Fibroblast of mammary gland (primary cell): ENCODE results near the gene ZDHHC13.
A peak's percentile ranks its signal among the peaks of the same experiment; 100 is the strongest.

Source experiments
- DNase-seq: peaks from one replicate; pipeline ENCODE4 v3.0.0-alpha.2; 2010; ENCODE audit warnings: low read depth
- H3K4me3 ChIP-seq: 2 replicates; pipeline ENCODE4 v1.5.1; 2011; ENCODE audit warnings: low read depth, mild to moderate bottlenecking, low read length, moderate library complexity; ENCODE audit not compliant: control insufficient read depth
- TF ChIP-seq, protein P1 (sequence below): conservative IDR thresholded peaks from 2 replicates; pipeline ENCODE4 v1.5.1; 2011; ENCODE audit warnings: low read depth, low read length, inconsistent platforms; ENCODE audit not compliant: control insufficient read depth, insufficient read depth

ZDHHC13 gene, protein sequence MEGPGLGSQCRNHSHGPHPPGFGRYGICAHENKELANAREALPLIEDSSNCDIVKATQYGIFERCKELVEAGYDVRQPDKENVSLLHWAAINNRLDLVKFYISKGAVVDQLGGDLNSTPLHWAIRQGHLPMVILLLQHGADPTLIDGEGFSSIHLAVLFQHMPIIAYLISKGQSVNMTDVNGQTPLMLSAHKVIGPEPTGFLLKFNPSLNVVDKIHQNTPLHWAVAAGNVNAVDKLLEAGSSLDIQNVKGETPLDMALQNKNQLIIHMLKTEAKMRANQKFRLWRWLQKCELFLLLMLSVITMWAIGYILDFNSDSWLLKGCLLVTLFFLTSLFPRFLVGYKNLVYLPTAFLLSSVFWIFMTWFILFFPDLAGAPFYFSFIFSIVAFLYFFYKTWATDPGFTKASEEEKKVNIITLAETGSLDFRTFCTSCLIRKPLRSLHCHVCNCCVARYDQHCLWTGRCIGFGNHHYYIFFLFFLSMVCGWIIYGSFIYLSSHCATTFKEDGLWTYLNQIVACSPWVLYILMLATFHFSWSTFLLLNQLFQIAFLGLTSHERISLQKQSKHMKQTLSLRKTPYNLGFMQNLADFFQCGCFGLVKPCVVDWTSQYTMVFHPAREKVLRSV

DNA sequence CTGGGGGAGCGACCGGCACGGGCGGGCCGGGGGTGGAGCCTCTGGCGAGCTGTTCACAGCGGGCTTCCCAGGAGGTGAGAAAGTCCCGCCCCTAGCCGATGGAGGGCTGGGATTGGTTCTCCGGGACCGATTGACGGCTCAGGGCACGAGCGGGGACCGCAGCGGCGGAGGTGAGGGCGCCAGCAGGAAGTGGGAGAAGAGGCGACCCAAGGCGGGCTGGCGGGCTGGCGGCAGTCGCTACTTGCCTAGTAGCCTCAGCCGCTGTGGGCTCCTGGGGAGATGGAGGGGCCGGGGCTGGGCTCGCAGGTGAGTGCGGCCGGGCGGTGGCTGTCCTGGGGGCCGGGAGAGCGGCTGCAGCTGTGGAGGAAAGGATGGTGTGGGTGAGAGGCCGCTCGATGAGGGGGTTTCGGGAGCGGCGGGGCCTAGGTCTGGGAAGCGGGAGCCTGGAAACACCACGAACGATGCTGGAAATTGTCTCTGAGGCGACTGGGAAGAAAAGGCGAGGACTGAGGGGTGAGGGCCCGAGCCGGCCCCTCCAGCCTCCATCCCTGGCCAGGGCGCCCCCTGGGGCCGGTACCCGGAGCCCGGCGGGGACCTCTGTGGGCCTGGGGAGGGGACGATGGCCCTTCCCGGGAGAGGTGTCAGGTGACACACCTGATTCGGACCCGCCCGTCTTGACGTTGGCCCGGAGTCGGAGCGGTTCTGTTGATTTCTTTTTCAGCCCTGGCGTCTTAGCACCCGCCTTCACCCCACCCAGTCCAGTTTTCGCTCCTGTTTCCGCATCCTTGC is at the start of gene ZDHHC13:
Gene ZDHHC13 (plus strand): TSS at position 198 of the 789 bp plus-strand sequence. CDS start 82 bp downstream, at position 280.
- TF ChIP-seq, protein P1, sequence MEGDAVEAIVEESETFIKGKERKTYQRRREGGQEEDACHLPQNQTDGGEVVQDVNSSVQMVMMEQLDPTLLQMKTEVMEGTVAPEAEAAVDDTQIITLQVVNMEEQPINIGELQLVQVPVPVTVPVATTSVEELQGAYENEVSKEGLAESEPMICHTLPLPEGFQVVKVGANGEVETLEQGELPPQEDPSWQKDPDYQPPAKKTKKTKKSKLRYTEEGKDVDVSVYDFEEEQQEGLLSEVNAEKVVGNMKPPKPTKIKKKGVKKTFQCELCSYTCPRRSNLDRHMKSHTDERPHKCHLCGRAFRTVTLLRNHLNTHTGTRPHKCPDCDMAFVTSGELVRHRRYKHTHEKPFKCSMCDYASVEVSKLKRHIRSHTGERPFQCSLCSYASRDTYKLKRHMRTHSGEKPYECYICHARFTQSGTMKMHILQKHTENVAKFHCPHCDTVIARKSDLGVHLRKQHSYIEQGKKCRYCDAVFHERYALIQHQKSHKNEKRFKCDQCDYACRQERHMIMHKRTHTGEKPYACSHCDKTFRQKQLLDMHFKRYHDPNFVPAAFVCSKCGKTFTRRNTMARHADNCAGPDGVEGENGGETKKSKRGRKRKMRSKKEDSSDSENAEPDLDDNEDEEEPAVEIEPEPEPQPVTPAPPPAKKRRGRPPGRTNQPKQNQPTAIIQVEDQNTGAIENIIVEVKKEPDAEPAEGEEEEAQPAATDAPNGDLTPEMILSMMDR, result peak; percentile 26
- peak within 1 kb of the TSS; percentile 78 for H3K4me3 ChIP-seq
- DNase-seq, result peak; percentile 68

DNA sequence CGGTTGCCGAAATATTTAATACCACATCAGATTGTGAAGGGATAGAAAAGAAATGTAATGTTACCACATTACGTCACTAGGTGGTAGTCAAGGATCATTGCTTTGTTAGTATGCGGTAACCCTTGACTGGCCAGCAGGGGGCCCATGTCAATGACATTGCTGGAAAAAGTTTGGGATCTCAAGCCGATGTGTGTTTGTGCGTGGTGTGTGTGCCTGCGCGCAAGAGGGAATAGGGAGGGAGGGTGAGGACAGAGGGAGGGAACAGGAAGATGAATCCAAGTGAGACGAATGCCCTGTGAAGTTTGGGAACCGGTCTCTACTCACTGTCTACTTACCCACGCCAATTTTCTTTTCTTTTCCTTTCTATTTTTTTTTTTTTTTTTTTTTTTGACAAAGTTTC is 45.7 kb upstream of the ZDHHC13 start:
- TF ChIP-seq, protein P1, result peak; percentile 99
- H3K4me3 ChIP-seq, result no peak overlapping the region
- peak; percentile 88 for DNase-seq

DNA sequence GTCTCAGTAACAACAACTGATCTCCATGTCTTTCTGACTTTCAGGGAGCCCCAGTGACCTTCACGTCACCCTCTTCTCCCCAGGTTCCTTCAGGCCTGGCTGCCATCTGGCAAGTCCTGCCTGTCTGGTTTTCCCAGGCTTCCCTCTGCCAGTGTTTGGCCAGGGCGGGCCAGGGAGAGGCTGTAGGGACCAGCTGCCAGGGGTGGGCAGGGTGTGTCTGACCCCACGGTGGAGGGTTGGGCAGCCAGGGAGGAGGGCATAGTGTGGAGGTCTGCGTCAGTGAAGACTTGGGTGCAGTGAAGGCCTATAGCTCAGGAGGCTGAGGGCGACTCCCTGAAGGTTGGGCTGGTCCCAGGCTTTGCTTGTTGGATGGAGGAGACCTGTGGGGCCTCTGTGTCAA is 44.5 kb upstream of the ZDHHC13 start:
- TF ChIP-seq, protein P1, result no peak
- no peak overlapping the region for H3K4me3 ChIP-seq
- no peak for DNase-seq

DNA sequence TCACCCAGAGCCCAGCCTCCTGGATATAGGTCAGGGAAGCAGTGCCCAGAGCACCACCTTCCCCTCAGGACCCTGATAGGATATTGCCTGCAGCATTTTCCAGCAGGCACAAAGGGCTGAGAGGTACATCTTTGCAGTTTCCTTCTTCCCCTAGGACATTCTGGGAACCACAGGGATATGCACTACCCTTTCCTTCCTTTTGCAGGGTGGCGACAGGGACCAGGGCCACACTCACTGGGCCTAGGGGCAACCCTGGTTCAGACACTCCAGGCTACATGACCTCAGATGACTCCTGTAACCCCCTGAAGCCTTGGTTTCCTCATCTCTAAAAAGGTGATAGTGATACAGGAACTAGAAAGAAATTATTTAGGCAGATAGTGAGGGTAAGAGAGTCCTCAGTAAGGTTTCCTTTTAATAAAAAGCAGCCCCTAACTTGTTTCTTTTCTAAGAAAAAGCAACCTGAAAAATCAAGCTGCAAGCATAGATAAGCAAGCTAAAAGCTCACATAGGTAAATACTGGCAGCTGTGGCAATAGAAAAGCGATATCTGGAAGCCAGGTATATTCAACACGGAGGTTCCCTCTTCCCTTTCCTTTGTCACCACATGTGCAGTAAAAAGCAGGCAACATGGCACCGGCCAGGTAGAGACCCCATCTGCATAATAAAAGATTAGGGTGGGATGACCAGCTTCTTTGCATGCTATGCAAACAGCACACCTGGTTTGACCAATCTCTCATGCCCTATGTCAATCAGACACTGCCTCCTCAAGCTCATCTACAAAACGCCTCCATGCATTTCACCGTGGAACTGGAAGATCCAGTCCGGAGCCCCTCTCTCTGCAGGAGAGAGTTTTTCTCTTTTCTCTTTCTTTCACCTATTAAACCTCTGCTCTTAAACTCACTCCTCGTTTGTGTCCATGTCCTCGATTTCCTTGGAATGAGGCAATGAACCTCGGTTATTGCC is 43.2 kb upstream of the ZDHHC13 start:
- no peak for DNase-seq
- TF ChIP-seq, protein P1, result no peak
- H3K4me3 ChIP-seq, result no peak overlapping the region

DNA sequence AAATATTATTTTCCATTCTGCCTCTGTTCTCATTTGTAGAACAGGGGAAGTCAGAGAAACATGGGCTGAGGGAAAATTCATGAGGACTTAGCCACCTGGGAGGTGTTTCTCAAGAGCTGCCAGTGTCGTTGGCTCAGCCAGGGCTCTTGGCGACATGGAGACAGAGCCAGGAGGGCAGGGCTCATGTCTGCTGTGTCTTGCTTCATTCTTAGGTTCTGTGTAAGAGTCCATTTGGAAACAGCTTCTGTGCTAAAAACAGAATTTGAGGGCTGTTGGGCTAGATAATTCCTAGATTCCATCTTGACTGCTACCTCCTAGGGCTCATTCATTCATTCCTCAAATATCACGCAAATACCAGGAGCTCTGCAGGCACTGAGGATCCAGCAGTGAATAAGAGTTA is 41.3 kb upstream of the ZDHHC13 start:
- TF ChIP-seq, protein P1, result no peak
- DNase-seq, result no peak
- H3K4me3 ChIP-seq, result no peak overlapping the region
